ENCODE data around the gene PDCL3.

Gene PDCL3

GRCh38 chr2:100561191-100561590, 1.6 kb upstream of the PDCL3 start:
- DNase-seq, result no peak

- DNase-seq, result no peak
These were observed 834 bp downstream of the PDCL3 start for GRCh38 chr2:100563407-100564247.

- DNase-seq, result no peak
These were observed 6.2 kb downstream of the PDCL3 start for GRCh38 chr2:100568989-100569388.

- DNase-seq, result no peak
These were observed 8.9 kb downstream of the PDCL3 start for GRCh38 chr2:100571668-100572067.

- DNase-seq, result no peak
These were observed 15.0 kb downstream of the PDCL3 start for GRCh38 chr2:100577777-100578176.

GRCh38 chr2:100580367-100581276, 17.8 kb downstream of the PDCL3 start:
- peak; percentile 48 for DNase-seq

- no peak for DNase-seq
These were observed 18.5 kb downstream of the PDCL3 start for GRCh38 chr2:100581277-100581612.

GRCh38 chr2:100584816-100585215, 22.0 kb downstream of the PDCL3 start:
- DNase-seq, result no peak

GRCh38 chr2:100588071-100588786, 25.4 kb downstream of the PDCL3 start:
- DNase-seq, result peak; percentile 14

- DNase-seq, result no peak
These were observed 26.7 kb downstream of the PDCL3 start for GRCh38 chr2:100589527-100589926.

- no peak for DNase-seq
These were observed 29.4 kb downstream of the PDCL3 start for GRCh38 chr2:100592226-100592625.

GRCh38 chr2:100596465-100596864, 33.7 kb downstream of the PDCL3 start:
- no peak for DNase-seq

GRCh38 chr2:100599566-100599965, 36.8 kb downstream of the PDCL3 start:
- no peak for DNase-seq

- no peak for DNase-seq
These were observed 38.9 kb downstream of the PDCL3 start for GRCh38 chr2:100601661-100602060.

- no peak for DNase-seq
These were observed 40.6 kb downstream of the PDCL3 start for GRCh38 chr2:100603414-100603813.

- DNase-seq, result no peak
These were observed 41.3 kb downstream of the PDCL3 start for GRCh38 chr2:100603948-100604633.

GRCh38 chr2:100606332-100606725, 43.5 kb downstream of the PDCL3 start:
- DNase-seq, result no peak

GRCh38 chr2:100606726-100607343, 44.0 kb downstream of the PDCL3 start:
- peak; percentile 37 for DNase-seq

- DNase-seq, result peak; percentile 83
These were observed 47.6 kb downstream of the PDCL3 start for GRCh38 chr2:100610381-100610831.

GRCh38 chr2:100611079-100612029, 48.6 kb downstream of the PDCL3 start:
- DNase-seq, result no peak
